GM19043 (cell line): ENCODE measurements around the gene NTF3.

Source experiments
- ATAC-seq: cut with Tn5 transposase; IDR thresholded peaks from one replicate; pipeline ENCODE4 v1.9.1; 2021; ENCODE audit warnings: low read depth; ENCODE audit not compliant: unreplicated experiment

The NTF3 gene

GRCh38 chr12:5430641-5431603 is 986 bp upstream of the NTF3 start:
- ATAC-seq, result no peak

GRCh38 chr12:5433081-5433844 is 1.4 kb downstream of the NTF3 start:
- no peak for ATAC-seq

- ATAC-seq, result no peak
These were observed 2.1 kb downstream of the NTF3 start for GRCh38 chr12:5433845-5434646.

GRCh38 chr12:5434647-5435560 is 3.0 kb downstream of the NTF3 start:
- ATAC-seq, result no peak

- no peak for ATAC-seq
These were observed 5.3 kb downstream of the NTF3 start for GRCh38 chr12:5437182-5437583.

GRCh38 chr12:5437589-5437988 is 5.7 kb downstream of the NTF3 start:
- no peak for ATAC-seq

- ATAC-seq, result no peak
These were observed 6.8 kb downstream of the NTF3 start for GRCh38 chr12:5438671-5439200.

GRCh38 chr12:5439371-5439771 is 7.5 kb downstream of the NTF3 start:
- no peak for ATAC-seq

GRCh38 chr12:5439788-5440300 is 7.9 kb downstream of the NTF3 start:
- no peak for ATAC-seq

GRCh38 chr12:5440978-5441377 is 9.1 kb downstream of the NTF3 start:
- ATAC-seq, result no peak

- ATAC-seq, result no peak
These were observed 9.8 kb downstream of the NTF3 start for GRCh38 chr12:5441497-5442236.

- no peak for ATAC-seq
These were observed 10.5 kb downstream of the NTF3 start for GRCh38 chr12:5442251-5443006.

GRCh38 chr12:5444520-5444919 is 12.6 kb downstream of the NTF3 start:
- ATAC-seq, result no peak

GRCh38 chr12:5447320-5447719 is 15.4 kb downstream of the NTF3 start:
- ATAC-seq, result no peak

GRCh38 chr12:5451251-5451650 is 19.3 kb downstream of the NTF3 start:
- ATAC-seq, result no peak

GRCh38 chr12:5452569-5452968 is 20.7 kb downstream of the NTF3 start:
- ATAC-seq, result no peak

- no peak for ATAC-seq
These were observed 21.6 kb downstream of the NTF3 start for GRCh38 chr12:5453466-5453865.

GRCh38 chr12:5455045-5455444 is 23.1 kb downstream of the NTF3 start:
- no peak for ATAC-seq
